IPS-11a (cell line): Measurements from ENCODE around the gene CRKL.

Experiments
- H3K4me3 ChIP-seq: one replicate; pipeline ENCODE4 v1.5.1; 2013; ENCODE audit warnings: low read depth, low read length, control low read depth

The CRKL gene

DNA sequence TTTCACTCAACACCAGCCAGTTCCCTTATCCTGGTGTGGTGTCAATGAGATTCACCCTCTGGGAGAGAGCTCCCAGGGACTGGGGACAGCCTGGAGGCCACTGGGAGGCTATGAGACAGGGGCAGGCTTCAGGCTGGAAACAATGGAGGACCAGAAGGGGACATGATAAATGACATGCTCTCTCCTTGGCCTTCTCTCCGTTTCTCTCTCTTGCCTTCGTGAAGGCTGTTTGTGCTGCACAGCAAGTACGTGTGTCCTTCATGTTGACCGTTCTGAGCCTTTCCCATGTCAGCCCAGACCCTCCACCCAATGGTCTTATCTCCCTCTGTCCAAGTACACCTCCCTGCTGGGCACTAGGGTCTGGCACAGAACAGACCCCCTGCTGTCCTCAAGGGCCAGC is 63.3 kb downstream of the CRKL start:
- H3K4me3 ChIP-seq = no peak overlapping the region

DNA sequence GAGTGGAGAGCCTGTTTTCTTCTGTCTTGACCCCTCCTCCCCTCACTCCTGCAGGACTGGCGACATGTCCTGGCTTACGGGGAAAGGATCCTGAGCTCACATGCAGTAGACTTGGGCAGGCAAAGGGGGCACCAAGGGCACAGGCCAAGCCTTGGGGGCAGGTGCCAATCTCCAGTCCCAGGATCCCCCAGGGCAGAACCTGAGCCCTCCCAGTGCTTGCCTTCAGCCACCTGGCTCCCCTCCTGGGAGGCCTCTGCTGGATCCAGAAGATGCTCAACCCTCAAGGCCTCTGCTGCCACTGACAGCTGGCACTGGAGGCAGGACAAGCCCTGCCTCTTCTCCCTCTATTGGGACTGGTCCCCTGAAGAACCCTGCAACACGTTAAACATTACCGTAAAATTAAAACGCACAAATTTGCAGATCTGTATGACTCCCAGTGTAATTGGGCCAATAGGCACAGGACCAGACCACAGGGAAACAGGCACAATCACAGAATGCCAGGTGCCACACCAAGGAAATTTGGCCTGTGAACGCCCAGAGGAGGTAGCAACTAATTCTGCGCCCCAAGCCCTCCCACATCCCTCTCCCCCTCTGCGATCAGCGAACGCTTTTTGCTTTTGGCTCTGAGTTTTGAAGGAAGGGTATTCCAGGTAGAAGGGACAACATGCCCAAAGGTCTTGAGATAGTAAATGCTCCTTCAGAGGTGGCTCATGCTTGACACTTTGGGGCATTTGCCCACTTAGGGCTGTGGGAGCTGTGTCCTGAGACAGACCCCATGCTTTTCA is 63.9 kb downstream of the CRKL start:
- H3K4me3 ChIP-seq = peak overlapping the region; percentile 85

DNA sequence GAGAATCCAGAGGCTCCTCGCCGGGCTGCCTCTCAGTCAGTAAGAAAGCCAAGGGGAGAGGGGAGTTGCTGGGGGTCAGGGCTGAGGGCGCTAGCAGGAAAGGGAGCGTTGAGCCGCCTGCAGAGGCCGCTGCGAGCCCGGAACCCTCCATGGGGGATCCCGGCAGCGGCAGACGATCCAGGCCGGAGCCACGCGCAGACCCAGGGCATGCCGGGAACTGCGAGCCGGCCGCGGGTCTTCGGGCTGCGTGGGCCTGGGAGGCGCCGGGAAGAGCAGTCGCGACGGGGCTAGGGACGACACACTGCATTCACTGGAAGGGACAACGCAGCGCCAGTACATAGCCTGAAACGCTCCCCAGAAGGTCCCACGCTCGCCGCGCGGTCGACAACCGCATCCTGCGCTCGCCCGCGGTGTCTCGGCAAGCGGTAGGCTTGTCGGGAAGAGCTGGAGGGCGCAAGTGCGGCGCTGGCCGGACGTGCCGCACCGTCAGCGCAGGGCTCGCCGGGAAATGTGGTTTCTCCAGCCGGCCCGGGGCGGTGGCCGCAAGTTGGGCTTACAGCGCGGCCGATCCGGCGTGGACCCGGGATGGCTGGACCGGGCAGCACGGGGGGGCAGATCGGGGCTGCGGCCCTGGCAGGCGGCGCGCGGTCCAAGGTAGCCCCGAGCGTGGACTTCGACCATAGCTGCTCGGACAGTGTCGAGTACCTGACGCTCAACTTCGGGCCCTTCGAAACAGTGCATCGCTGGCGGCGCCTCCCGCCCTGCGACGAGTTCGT is 64.8 kb downstream of the CRKL start, which contains the start of gene LZTR1:
Gene LZTR1, plus strand, starts transcription at position 511 of the 776 bp plus-strand sequence. Its CDS starts 75 bp downstream, at position 586.
- H3K4me3 ChIP-seq = peak within 1 kb of the TSS; percentile 85

DNA sequence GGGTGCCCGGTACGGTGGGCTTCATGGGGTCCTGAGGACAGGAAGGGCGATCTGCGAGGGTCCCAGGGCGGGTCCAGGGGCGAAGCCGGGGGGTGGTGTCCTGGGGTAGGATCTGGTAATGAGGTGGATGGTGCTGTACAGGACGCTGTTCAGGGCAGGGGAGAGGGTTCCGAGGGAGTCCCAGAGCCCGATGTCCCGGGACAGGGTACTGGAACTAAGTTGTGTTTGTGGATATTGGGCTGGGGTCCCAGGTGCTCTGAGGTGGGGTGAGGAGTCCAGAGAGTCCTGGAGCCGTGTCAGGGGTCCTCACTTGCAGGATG is 65.3 kb downstream of the CRKL start:
- H3K4me3 ChIP-seq = peak overlapping the region; percentile 85

DNA sequence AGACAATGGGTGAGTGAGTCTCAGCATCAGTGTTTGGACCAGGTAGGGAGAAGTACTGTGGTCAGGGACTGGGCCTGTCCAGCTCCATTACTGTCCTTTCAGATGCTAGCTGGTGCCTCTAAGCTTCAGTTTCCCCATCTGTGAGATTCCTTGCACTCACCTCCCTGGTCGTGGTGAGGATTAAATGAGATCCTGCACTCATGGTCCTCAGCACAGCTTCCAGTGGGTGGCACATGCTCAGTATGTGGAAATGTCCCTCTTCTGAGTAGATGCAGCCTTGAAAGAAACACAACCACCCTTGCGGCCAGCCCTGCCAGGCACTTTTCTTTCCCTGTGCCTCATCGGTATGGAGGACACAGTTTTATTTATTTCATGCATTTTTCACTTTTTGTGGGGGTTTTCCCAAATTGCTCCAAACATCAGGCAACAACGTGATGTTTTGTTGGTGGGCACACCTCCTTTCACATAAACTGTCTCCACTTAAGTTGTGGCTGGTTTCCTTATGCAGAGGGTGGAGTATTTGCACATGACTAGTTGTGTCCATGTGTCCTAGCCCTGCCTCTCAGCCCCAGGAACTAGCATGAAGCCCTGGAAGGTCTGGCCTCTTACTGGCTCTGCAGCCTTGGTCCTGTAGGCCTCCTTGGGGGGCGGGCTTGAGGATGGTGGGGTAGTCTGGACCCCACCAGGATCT is 66.0 kb downstream of the CRKL start:
- no peak overlapping the region for H3K4me3 ChIP-seq

DNA sequence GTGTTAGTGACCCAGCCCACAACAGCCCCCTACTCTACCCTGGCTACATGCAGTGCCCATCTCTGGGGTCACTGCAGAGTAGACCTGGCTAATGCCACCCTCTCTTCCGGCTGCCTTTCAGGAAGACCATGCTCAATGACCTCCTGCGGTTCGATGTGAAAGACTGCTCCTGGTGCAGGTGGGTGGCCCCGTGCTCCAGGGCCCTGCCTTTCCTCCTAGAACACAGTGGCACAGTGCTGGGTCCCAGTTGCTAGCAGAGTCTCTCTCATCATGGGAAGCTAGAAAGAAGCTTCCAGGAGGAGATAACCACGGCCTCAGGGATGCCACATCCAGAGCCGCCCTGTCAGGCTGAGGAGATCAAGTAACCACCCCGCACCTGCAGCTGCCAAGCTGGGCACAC is 68.5 kb downstream of the CRKL start:
- no peak overlapping the region for H3K4me3 ChIP-seq

DNA sequence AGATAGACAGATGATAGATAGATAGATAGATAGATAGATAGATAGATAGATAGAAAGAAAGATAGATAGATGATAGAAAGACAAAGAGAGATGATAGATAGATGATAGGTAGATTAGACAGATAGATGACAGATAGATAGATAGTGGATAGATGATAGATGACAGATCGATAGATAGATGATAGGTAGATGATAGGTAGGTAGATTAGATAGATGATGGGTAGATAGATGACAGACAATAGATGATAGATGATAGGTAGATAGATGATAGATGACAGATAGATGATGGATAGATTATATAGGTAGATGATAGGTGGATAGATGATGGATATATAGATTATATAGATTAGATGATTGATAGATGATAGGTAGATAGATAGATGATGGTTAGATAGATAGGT is 69.2 kb downstream of the CRKL start:
- no peak overlapping the region for H3K4me3 ChIP-seq

DNA sequence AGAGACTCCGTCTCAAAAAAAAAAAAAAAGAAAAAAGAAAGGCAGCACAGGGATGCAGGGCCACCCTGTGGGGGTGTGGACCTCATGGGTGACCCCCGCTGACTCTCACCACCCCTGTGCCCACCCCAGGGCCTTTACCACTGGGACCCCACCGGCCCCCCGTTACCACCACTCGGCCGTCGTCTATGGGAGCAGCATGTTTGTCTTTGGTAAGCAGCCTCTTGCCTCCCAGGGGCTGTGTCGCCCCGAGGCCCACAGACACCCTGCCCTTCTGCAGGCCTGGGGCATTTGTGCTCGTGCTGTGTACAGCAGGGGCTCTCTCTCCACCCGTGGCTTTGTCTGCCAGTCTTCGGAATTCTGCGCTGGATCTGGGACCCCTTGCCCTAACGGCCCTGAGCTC is 70.2 kb downstream of the CRKL start:
- H3K4me3 ChIP-seq = no peak overlapping the region

DNA sequence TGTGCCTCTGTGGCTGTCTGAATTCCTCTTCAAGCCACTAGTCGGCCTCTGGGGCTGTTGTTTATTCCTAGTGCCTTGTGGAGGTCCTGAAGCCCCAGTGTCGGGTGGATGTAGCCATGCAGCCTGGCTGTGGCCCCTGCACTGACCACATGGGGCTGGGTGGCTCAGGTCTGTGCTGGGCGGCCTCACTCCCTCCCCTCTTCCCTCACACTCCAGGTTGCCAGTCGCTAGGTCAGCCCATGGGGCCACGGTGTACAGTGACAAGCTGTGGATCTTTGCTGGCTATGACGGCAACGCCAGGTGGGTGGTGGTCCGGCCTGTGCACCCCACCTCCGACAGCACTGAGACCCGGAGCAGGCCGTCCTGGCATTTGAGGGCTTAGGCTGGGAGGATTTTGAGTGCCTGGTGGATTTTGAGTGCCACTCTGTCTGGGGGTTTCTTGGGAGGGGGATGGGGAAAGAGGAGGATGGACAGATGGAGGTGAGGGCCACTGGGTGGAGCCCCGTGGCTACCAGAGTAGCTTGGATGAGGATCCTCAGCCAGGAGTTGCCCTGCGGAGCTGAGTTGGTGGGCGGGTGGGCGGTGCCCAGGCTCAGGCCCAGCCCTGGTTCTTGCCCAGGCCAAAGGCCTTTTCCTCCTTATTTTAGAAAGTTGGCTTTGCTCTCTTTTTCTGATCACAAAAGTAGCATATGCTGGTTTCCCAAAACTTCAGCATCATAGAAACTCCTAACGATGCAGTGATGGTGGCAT is 71.5 kb downstream of the CRKL start:
- H3K4me3 ChIP-seq = no peak overlapping the region

DNA sequence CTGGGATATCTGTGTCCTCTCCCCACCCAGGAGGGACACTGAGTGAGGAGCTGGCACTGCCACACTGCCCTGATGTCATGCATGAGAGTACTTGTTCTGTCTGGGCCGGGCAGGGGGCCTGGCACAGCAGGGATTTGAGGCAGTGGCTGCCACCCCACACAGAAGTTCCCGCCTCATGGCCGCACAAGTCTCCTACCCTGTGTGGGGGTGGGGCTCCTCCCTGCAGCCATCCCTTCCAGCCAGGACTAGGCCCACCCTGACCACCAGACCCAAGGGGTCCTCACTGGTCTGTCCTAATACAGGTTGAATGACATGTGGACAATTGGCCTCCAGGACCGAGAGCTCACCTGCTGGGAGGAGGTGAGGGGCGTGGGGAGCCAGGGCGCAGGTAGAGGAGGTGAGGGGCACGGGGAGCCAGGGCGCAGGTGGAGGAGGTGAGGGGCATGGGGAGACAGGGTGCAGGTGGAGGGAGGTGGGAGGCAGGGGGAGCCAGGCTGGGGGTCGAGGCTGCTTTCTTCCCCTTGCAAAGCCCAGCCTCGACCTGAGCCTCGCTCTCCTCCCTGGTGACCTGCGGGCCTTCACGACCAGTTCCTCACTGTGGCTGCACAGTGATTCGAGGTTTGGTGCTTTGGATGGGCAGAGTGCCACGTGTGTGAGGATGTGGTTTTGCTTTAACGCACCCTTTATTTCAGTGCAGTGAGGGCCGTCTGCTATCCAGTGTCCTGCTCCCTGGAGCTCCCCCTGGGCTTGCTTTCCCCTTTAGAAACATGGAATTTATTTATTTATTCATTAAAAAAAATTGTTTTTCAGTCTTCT is 72.3 kb downstream of the CRKL start:
- H3K4me3 ChIP-seq = no peak overlapping the region

DNA sequence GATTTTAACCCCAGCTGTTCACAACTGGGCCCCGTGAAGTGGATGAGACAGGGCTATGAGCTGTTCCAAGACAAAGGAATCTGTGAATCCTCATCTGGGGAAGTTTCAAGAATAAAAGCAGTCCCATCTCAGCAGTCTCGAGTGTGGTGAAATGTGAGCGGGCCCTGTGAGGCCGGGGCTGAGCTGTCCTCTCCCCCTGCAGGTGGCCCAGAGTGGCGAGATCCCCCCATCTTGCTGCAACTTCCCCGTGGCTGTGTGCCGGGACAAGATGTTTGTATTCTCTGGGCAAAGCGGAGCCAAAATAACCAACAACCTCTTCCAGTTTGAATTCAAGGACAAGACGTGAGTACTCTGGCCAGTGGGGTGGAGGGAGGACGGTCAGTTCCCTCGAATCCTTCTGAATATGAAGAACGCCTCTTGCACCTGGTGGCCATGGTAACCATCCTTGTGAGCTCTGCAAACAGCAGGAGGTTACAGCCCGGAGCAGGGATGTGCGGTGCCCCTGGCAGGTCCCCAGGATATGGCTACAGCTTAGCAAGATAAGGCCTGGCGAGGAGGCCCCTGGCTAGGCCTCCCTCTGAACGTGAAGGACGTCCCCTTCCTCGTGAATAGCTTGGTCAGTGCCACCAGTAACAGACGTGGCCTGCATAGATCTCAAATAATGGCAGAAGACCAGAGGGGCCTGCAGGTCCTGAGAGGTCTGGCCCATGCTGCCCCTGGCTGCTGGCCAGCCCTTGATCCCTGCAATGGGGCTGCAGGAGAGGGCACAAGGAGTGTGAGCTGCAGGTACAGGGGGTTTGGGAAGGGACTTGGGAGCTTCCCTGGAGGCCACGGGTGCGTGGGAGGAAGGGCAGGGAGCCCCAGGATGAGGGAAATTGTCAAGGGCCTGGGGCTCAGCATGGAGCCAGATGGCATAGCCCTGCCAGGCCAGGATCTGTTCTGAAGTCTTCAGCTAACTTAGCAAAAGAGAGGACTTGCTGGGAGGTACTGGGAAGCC is 73.3 kb downstream of the CRKL start:
- H3K4me3 ChIP-seq = no peak overlapping the region

DNA sequence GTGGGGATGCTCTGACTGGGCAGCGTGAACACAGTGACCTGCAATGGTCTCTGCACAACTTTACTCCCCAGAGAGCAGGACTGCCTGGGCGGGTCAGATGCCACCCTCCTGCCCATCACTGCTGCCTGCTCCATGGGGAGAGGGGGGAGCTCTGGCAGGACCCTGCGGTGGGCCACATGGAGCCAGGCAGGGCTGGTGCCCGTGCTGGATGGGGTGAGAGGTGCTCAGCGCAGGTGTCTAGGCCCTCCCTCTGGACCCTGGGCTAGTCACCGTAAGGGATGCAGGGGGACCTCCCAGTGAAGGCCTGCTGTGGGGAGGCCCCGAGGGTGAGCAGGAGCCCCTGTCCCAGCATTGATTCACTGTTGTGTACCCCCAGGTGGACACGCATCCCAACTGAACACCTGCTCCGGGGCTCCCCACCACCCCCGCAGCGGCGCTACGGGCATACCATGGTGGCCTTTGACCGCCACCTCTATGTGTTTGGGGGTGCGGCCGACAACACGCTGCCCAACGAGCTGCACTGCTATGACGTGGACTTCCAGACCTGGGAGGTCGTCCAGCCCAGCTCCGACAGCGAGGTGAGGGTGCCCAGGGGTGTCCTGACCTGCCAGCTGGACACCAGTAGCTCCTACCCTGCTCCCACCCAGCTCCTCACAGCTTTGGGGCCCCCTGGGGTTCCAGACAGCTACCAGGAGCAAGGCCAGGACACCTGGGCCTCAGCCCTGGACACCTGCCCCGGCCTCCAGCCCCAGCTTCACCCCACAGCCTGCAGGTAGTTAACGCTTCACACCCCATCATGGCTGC is 74.2 kb downstream of the CRKL start:
- no peak overlapping the region for H3K4me3 ChIP-seq

DNA sequence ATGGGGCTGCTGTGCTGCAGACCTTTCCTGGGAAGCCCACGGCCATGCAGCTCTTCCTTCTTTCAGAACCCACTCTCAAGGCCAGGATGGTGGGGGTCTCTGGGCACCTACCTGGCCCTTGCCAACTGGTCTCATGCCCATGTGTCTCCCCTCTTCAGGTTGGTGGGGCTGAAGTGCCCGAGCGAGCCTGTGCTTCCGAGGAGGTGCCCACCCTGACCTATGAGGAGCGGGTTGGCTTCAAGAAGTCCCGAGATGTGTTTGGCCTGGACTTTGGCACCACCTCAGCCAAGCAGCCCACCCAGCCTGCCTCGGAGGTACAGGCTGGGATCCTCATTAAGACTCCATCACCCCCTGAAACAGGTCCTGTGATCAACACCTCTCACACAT is 74.8 kb downstream of the CRKL start:
- H3K4me3 ChIP-seq = no peak overlapping the region

DNA sequence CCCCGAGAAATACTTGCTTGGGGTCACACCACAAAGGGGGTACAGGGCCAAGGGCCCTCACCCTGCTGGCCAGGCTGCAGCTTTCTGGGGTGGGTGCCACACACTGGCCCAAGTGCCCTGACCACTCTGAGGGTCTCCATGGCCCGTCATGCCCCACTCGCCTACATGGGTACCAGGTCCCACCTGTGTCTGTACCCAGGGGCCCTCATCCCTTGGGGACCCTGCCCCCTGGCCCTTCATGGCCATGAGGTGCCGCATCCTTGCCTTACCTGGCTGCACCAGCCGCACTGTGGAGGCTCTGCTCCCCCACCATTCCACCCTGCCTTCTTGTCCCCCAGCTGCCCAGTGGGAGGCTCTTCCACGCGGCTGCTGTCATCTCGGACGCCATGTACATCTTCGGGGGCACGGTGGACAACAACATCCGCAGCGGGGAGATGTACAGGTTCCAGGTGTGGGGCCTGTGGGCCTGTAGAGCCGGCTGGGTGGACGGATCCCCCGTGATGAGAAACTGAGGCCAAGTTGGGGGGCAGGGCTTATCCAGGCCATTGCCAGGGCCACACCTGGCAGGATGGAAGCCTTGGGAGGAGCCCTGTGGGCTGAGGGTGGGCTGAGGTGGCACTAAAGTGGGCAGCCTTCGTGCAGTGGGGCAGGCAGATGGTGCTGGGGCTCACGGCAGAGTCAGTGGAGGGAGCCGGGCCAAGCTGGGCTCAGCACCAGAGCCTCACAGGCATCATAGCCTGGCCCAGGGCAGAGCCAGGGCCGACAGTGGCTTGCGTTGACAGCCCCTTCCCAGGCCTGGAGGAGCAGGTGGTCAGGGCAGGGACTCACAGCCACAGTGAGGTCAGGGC is 75.5 kb downstream of the CRKL start:
- no peak overlapping the region for H3K4me3 ChIP-seq

DNA sequence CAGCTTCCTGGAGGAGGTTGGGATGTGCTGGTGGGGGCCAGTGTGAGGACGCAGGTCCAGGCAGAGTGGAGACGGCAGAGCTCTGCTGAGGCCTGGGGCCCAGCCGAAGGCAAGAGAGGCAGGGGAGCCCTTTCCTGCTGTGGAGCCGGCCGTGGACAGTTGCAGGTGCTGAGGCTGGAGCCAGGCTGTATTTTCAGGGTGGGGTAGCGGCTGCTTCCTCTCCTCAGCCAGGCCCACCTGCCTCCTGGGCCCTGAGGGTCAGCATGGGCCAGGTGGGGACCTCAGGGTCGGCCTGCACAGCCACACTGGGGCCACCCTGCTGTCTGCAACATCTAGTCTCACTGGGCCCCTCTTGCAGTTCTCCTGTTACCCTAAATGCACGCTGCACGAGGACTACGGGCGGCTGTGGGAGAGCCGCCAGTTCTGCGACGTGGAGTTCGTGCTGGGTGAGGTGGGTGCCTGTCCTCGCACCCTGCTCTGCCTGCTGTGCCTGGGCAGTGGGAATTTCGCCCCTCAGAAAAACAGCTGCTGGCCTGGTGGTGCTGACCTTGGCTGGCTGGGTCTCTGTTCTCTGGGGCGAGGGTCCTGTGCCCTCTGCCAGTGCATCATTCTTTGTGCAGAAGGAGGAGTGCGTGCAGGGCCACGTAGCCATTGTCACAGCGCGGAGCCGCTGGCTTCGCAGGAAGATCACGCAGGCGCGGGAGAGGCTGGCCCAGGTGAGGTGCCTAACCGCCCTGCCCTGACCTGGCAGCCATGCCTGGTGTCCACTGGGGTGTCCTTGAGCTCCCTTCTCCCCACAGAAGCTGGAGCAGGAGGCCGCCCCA is 76.3 kb downstream of the CRKL start:
- no peak overlapping the region for H3K4me3 ChIP-seq

DNA sequence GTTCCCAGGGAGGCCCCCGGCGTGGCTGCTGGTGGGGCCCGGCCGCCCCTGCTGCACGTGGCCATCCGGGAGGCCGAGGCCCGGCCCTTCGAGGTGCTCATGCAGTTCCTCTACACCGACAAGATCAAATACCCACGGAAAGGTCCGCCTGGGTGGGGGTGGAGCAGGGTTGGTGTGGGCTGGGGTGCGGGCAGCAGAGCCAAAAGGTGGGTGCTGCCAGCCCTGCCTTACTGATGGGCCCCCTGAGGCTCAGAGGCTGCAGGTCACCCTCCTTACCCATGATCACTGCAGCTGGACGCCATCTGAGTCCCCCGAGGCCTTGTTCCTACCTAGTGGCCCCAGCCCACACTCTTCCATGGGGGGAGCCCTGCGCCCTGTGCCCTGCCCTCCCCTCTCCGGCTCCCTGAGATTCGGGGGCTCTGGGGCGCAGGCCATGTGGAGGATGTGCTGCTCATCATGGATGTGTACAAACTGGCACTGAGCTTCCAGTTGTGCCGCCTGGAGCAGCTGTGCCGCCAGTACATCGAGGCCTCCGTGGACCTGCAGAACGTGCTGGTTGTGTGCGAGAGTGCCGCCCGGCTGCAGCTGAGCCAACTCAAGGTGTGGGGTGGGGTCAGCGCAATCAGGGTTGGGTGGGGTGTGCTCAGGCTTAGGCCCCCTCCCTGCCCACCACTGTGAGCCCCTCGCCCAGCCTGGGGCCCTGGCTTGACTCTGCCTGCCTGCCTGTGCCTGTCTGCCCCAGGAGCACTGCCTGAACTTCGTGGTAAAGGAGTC is 77.1 kb downstream of the CRKL start:
- no peak overlapping the region for H3K4me3 ChIP-seq
